WTC11 (cell line): Measurements from ENCODE around the gene TLX1. TPM values are rescaled to one million over a fixed set of nuclear protein-coding genes. Genes with fewer than 3 reads are reported as not detected.
A peak's percentile ranks its signal among the peaks of the same experiment; 100 is the strongest.

ENCODE experiments used
- ATAC-seq: fragments of 200-7000 bp; cut with Tn5 transposase; 2 replicates; pipeline ENCODE4 v1.10.0; 2021; ENCODE audit warnings: mild to moderate bottlenecking, moderate library complexity
- CTCF ChIA-PET: fragments of 300-600 bp; sonication (Branson Sonifier 250); formaldehyde crosslinking; loops from one replicate; lab custom pipeline; 2021; ENCODE audit warnings: antibody characterized with exemption; lab: Charles Lee
- POLR2A ChIA-PET: fragments of 350-600 bp; sonication (Branson Sonifier 250); formaldehyde crosslinking; loops from one replicate; lab custom pipeline; 2021; ENCODE audit warnings: antibody characterized with exemption; lab: Charles Lee
- DNase-seq: peaks from one replicate; pipeline ENCODE4 v3.0.0; 2021; ENCODE audit warnings: low spot score
- H3K27ac Mint-ChIP-seq: 2 replicates; pipeline ENCODE4 v1.8.0; 2021; ENCODE audit warnings: mixed read lengths
- H3K27me3 Mint-ChIP-seq: 2 replicates; pipeline ENCODE4 v1.8.0; 2021; ENCODE audit warnings: low read depth, mild to moderate bottlenecking, moderate library complexity, mixed read lengths
- H3K36me3 Mint-ChIP-seq: 2 replicates; pipeline ENCODE4 v1.8.0; 2021; ENCODE audit warnings: mixed read lengths
- H3K4me1 Mint-ChIP-seq: 2 replicates; pipeline ENCODE4 v1.8.0; 2022; ENCODE audit warnings: mixed read lengths
- H3K4me3 Mint-ChIP-seq: 2 replicates; pipeline ENCODE4 v1.8.0; 2021; ENCODE audit warnings: mild to moderate bottlenecking, moderate library complexity, mixed read lengths
- H3K9me3 Mint-ChIP-seq: 2 replicates; pipeline ENCODE4 v1.8.0; 2021; ENCODE audit warnings: mixed read lengths
- AR ChIP-seq: fragments of 250-450 bp; sonication (Bioruptor Pico); IDR thresholded peaks from 2 replicates; pipeline ENCODE4 v1.9.0; 2021; ENCODE audit warnings: mild to moderate bottlenecking
- ATF2 ChIP-seq: sonication (generic); formaldehyde crosslinking; IDR thresholded peaks from 2 replicates; pipeline ENCODE4 v1.8.1; 2022; ENCODE audit warnings: low read depth, missing genetic modification reagents, borderline replicate concordance
- ATF6 ChIP-seq: sonication (generic); formaldehyde crosslinking; IDR thresholded peaks from 2 replicates; pipeline ENCODE4 v1.8.1; 2023; ENCODE audit warnings: mild to moderate bottlenecking, missing genetic modification reagents
- ETV6 ChIP-seq: sonication (generic); formaldehyde crosslinking; IDR thresholded peaks from 2 replicates; pipeline ENCODE4 v1.8.1; 2022; ENCODE audit warnings: mild to moderate bottlenecking, missing genetic modification reagents
- GABPB1 ChIP-seq: sonication (generic); formaldehyde crosslinking; IDR thresholded peaks from 2 replicates; pipeline ENCODE4 v1.8.1; 2023; ENCODE audit warnings: mild to moderate bottlenecking, missing genetic modification reagents
- NR3C1 ChIP-seq: sonication (generic); formaldehyde crosslinking; conservative IDR thresholded peaks from 2 replicates; pipeline ENCODE4 v1.8.1; 2023; ENCODE audit warnings: low read depth, mild to moderate bottlenecking, missing genetic modification reagents
- PRDM15 ChIP-seq: sonication (generic); formaldehyde crosslinking; IDR thresholded peaks from 2 replicates; pipeline ENCODE4 v1.8.0; 2022; ENCODE audit warnings: missing genetic modification reagents
- SMAD4 ChIP-seq: sonication (generic); formaldehyde crosslinking; IDR thresholded peaks from 2 replicates; pipeline ENCODE4 v1.8.0; 2022; ENCODE audit warnings: mild to moderate bottlenecking, missing genetic modification reagents
- TCF7 ChIP-seq: sonication (generic); formaldehyde crosslinking; IDR thresholded peaks from 2 replicates; pipeline ENCODE4 v1.8.0; 2022; ENCODE audit warnings: mild to moderate bottlenecking, low read depth, missing genetic modification reagents, moderate library complexity
- ZBTB21 ChIP-seq: sonication (generic); formaldehyde crosslinking; IDR thresholded peaks from 2 replicates; pipeline ENCODE4 v1.8.1; 2023; ENCODE audit warnings: mild to moderate bottlenecking, missing genetic modification reagents, borderline replicate concordance
- ZMAT4 ChIP-seq: fragments of 250-450 bp; sonication (Bioruptor Pico); IDR thresholded peaks from 2 replicates; pipeline ENCODE4 v1.9.0; 2021; ENCODE audit warnings: mild to moderate bottlenecking
- ZNF281 ChIP-seq: sonication (generic); formaldehyde crosslinking; IDR thresholded peaks from 2 replicates; pipeline ENCODE4 v1.8.0; 2023; ENCODE audit warnings: mild to moderate bottlenecking, missing genetic modification reagents
- ZNF396 ChIP-seq: fragments of 250-450 bp; sonication (Bioruptor Pico); IDR thresholded peaks from 2 replicates; pipeline ENCODE4 v1.8.0; 2021; ENCODE audit warnings: mild to moderate bottlenecking, moderate library complexity, borderline replicate concordance
- ZNF423 ChIP-seq: fragments of 250-450 bp; sonication (Bioruptor Pico); IDR thresholded peaks from 2 replicates; pipeline ENCODE4 v2.1.2; 2022; ENCODE audit warnings: mild to moderate bottlenecking, moderate library complexity
- ZNF532 ChIP-seq: fragments of 250-450 bp; sonication (Bioruptor Pico); IDR thresholded peaks from 2 replicates; pipeline ENCODE4 v1.9.0; 2021; ENCODE audit warnings: mild to moderate bottlenecking, borderline replicate concordance
- total RNA-seq: library from RNA; stranded (reverse); gene quantifications from 3 replicates; pipeline ENCODE4 v1.2.3, GENCODE V29; 2021

The TLX1 gene
- total RNA-seq, 1 experiment from 2014 or later: 4.6 TPM

- TF ChIP-seq ZNF423 (CRISPR knock-in tag) (no peak), GABPB1 (CRISPR knock-in tag) (no peak), ZNF532 (CRISPR knock-in tag) (no peak), ZBTB21 (CRISPR knock-in tag) (no peak), PRDM15 (no peak), ZNF281 (CRISPR knock-in tag) (no peak), NR3C1 (no peak)
- TF ChIP-seq, all 79 proteins: peak for 0
These were observed 999 bp downstream of the TLX1 start (continued) for GRCh38 chr10:101131962-101132635.

GRCh38 chr10:101132636-101133473 is 1.8 kb downstream of the TLX1 start:
- Mint-ChIP-seq H3K4me3 (peak overlapping the region; percentile 59), H3K4me1 (peaks cover 32% of the 10 kb centered on the region)
- CTCF ChIA-PET: interaction anchor here (0.8 to 17.0 kb wide), 10 partner anchors 8 to 106 kb away, joined by 3 to 219 read pairs (median 8); no protein-coding TSS in a partner anchor
- TF ChIP-seq ATF6 (CRISPR knock-in tag) (no peak), ETV6 (CRISPR knock-in tag) (no peak), SMAD4 (no peak), ZNF396 (CRISPR knock-in tag) (no peak), ZMAT4 (CRISPR knock-in tag) (no peak), AR (CRISPR knock-in tag) (no peak), ATF2 (CRISPR knock-in tag) (no peak), TCF7 (no peak)

More at GRCh38 chr10:101132636-101133473, 1.8 kb downstream of the TLX1 start:
- POLR2A ChIA-PET: interaction anchor here (0.6 kb wide), 1 partner anchor 71 kb away, joined by 3 read pairs; the partner anchor contains the start of gene KAZALD1
- Mint-ChIP-seq H3K27me3 (peaks cover 98% of the 10 kb centered on the region), H3K27ac (no peak overlapping the region), H3K36me3 (no peaks in the 10 kb centered on the region), H3K9me3 (no peaks in the 10 kb centered on the region)
- DNase-seq: no peak
- ATAC-seq: no peak
